CD4-positive, alpha-beta T cell treated with Interleukin-1 beta for 1 hour (primary cell): ENCODE measurements around the gene DCST1.

ENCODE experiments used
- DNase-seq, 2 donors: peaks; one replicate each; pipeline ENCODE4 v3.0.0-alpha.2; 2020 to 2022

Gene DCST1

GRCh38 chr1:155014709-155015508 lies 18.7 kb upstream of the DCST1 start:
- DNase-seq, result no peak

DNA sequence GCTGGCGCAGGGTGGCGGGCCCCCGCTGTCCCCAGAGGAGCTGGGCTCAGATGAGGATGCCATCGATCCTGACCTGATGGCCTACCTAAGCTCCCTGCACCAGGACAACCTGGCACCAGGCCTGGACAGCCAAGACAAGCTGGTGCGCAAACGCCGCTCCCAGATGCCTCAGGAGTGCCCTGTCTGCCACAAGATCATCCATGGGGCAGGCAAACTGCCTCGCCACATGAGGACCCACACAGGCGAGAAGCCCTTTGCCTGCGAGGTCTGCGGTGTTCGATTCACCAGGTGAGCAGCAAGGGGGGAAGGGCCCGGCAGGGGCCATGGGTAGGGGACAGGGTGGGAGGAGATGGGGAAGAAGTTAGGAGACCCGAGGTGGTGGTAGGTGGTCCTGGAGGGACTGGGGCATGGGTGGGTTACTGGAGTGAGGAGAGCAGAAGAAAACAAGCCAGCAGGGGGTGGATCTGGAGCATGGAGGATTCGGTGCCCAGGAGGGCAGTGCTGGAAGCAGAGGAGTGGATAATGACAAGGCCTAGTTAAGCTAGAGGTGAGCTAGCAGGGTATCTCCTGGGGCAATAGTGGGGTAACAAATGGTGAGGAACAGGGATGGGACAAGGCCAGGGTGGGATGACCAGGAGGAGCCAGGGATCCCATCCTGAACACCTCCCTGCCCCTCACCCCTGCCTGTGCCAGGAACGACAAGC lies 17.9 kb upstream of the DCST1 start:
- DNase-seq, result no peak

- DNase-seq, result peak; percentile 24 to 53
Observed at GRCh38 chr1:155016231-155016831, 17.3 kb upstream of the DCST1 start.

DNA sequence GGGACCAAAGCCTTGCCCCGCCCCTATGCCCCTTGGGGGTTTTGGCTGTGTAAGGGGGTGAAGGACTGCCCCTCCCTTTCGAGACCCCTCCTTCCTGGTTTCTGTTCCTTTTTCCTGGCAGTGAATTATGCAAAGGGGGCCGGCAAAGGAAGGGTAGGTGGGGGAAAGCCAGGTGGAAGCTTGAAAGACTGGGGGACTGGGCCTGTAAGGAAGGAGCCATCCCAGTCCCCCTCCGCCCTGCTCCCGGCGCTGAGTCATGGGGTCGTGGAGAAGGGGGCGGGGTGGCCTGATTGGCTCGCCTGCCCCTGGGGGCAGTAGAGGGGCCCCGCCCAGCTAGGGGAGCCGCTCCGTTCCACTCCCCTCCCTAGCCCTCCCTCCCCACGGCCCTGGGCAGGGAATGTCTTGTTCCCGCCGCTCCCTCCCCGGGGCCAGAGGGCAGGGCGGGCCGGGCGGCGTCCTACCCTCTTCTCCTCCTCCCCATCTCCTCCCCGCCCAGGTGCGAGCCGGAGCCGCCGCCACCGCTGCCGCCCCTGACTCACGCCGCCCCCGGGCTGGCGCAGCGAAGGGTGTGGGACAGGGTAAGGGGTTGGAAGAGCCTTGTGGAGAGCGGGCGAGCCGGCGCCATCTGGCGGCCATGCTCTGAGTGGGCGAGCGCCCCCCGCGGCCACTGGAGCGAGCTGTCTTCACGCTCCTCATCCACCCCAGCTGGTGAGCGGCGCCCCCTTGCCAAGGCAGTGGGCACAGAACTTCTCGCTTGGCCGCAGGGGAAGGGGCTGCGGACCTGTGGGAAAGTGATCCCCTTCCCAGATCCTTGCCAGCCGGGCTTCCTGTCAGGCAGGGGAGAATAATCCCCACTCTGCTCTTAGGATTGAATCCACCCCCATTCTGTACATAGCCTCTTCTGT lies 16.3 kb upstream of the DCST1 start:
- peak; percentile 88 to 89 for DNase-seq

GRCh38 chr1:155017946-155018316 lies 15.7 kb upstream of the DCST1 start:
- DNase-seq, result no peak

DNA sequence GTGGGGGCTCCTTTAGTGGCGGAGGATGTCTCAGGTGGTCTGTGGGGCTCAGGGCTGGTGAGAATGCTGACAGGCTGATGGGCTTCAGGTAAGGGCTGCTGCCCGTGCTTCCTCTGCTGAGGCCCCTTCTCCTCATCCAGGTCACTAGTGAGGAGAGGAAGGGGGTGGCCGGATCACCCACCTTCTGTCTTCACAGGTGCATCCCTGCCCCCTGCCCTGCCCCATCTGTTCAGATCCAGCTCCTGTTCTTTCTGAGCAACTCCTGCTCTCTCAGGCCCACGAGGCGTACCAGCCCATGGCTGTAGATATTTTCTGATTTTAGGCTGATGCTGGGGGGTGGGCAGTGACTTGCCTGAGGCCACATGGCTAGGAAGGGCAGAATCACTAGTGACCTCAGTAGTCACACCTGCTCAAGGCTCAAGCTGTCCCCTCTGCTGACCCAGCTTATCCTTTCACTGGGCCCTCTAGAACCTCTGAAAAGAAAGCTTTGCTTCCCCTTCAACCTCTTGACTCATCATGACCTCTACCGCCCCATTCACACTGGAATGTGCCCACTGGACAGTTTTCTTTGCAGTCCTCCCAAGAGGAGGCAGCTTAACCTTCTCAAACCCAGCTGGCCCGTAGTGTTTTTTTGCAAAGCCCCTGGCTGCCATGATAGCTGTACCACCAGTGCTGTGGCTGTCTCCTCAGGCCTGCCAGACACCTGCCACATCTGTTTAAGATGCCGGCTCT lies 14.8 kb upstream of the DCST1 start:
- no peak for DNase-seq

DNA sequence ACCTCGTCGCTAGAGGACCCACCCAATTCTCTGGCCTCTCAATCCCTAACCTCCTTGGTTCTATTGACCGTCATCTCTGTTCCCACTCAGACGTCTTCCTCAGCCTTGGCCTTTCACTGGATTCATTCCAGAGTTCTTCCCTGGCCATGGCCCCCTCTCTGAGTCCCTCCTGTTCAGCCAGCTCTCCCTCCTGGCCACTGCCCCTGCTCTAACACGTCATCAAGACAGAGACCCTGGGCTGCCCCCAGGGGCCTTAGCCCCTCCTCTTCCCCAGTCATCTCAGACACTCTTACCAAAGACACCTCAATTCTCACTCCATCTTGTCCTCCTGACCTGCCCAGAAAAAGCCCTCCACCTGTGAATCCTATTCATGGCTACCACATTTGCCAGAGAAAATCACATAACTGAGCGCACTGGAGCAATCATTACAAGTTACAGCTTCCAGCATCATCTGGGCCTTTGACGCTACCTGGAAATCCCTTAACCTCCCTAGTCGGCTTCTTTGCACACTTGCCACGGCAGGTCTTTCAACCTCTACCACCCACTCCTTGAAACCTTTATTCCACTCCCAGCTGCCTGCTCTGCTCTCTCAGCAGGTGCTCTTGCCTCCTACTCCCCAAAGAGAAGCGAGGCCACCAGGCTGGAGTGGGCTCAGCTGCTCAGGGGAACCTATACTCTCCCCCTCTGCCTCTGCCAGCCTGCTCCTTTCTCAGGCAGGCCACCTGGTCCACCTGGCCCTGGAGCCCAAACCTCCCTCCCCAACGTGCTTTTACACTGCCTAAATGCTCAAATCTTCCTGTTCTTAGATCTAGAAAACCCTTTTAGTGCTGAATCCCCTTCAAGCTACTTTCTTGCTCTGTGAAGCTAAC lies 14.0 kb upstream of the DCST1 start:
- DNase-seq, result no peak

GRCh38 chr1:155022136-155022926 lies 11.3 kb upstream of the DCST1 start:
- no peak for DNase-seq

GRCh38 chr1:155022927-155023236 lies 10.7 kb upstream of the DCST1 start:
- DNase-seq, result no peak

DNA sequence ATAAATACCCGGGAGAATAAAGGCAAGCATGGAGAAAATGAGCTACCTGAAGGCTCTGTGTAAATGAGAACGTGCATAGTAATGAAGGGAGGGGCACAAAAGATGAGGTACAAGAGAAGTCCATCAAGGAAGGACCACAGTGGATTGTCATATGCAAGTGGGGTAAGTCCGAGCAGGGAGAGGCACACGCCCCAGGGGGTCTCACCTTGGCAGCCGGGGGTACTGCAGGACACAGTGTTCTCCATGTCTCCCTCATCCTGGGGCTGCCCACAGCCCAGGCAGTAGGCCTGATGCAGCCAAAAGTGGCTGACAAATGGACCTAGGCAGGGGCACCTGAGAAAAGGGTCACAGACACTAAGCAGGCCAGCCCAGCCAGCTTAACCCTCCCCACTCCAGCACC lies 10.0 kb upstream of the DCST1 start:
- DNase-seq, result no peak

DNA sequence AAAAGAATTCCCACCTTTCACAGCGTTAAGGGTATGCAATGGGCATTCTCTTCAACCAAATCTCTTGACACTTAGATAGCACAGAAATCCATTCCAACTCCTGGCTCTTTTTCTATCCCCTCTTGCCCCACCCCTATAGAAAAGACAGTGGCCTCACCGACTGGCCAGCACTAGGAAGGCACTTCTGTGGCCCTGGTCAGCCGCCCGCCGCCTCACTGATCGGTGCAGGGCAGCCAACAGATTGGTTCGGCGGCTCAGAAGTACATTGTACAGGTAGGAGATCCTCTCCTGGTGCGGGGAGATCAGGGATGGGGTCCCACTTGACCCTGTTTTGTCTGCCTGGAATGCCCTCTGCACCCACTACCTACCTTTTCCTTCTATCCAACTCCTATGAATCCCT lies 9.3 kb upstream of the DCST1 start:
- no peak for DNase-seq

DNA sequence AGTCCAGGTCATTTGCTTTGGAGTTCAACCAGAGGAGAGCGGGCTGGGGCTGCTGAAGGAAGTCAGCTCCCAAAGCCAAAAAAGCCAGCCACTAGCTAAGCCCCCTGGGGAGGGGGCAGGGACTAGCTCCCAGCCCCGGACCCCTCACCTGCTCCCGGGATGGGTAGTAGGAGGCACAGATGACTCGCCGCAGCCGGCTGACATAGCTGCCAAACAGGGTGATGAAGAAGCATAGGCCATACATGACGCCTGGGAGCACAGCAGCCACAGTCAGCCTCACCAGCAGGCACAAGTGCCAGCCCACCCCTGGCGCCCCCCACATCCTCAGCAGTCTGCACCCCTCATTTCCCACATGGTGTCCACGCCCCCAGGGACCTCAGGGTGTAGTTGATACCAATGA lies 7.5 kb upstream of the DCST1 start:
- no peak for DNase-seq

GRCh38 chr1:155026588-155026987 lies 7.0 kb upstream of the DCST1 start:
- no peak for DNase-seq

DNA sequence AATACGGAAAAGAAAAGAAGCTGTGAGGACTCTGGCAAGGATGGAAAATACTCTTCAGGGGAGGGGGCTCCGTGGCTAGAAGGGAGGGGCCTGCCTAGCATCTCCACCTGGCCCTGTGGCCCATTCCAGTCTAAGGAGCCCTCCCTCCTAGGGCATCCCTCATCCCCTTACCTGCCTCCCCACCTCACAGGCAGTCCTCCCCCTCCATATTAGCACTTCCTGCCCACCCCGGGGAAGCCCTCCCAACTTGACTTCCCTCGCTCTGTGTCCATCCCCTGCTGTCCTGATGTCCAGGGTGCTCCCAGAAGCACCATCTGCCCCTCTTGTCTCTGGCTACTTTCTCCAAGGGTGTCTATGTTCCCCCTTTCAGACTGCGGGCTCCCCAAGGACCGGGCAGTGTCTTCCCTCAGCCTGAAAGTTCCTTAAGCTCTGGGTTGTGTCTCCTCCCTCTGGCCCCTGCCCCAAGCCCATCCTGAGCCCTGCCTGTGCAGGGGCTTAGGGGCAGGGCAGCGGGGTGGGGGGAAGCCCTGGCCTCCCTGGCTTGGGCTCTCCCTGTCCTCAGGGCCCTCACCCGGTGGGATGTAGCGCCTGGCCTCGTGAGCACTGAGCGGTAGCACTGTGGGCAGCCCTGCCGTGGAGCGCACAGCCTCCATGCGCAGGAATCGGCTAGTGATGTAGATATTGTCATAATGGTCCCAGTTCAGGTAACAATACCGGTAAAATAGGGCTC lies 3.9 kb upstream of the DCST1 start:
- no peak for DNase-seq

GRCh38 chr1:155030243-155030795 lies 3.3 kb upstream of the DCST1 start:
- DNase-seq, result no peak

GRCh38 chr1:155030899-155031298 lies 2.7 kb upstream of the DCST1 start:
- no peak for DNase-seq

- no peak for DNase-seq
Observed at GRCh38 chr1:155032886-155033285, 738 bp upstream of the DCST1 start.

DNA sequence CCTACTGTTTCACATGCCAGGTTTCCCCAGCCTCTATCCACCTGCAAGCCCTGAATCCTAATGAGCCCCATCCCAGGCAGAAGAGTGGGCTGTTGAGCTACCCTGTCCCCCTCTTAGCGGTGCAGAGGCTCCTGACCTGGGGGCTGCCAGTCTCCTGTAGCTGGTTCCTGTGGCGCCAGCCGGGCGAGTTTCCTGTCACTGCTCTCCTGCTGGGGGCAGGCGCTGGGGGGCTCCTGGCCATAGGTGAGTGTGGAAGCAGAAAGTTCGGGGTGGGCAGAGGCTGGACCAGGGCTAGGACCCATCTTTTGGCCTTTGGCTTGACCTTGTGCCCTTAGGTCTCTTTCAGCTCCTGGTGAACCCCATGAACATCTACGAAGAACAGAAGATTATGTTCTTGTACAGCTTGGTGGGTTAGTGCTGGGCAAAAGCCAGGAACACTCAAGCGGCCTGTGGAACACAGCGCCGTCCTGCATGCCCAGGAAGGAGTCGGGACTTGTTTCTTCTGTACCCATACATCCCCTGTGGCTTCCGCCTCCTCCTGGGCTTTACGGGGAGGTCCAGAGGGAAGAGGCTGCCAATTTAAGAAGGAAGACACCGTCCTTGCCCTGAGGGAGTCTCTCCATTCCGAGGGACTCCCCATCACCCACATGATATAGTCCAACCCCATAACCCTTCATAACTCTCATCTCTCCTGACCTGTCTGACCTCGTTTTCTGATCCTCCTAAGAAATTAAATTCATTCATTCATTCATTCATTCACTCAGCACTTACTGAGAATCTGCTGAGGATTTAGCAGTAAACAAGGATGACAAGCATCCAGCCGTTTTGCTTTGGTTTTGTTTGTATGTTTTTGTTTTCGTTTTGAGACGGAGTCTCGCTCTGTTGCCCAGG lies 939 bp downstream of the DCST1 start:
- DNase-seq, result no peak

DNA sequence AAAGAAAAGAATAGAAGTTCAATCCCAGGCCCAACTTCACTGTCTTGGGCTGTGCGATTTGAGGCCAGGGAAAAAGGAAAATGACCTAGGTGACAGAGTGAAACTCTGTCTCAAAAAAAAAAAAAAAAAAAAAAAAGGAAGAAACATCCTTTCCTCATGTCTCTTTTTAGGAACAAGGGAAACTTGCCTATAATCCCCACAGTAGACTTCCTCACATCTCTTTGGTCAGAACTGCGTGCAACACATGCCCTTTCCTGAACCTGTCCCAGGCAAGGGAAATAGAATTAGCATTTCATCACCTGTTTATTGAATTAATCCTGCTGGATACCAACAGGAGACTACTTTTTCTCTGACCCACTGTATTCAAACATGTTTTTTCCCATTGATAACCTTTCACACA lies 2.3 kb downstream of the DCST1 start:
- no peak for DNase-seq
